ENCODE measurements around the gene TCF12. TPM values are rescaled to one million over a fixed set of nuclear protein-coding genes. Genes with fewer than 3 reads are reported as not detected.
"Not testable (repeated sequence)": the region's sequence is repeated elsewhere in the genome, so short reads cannot be mapped to it uniquely, and the experiment has no call there.

Gene TCF12
- total RNA-seq, 1 experiment from 2014 or later, result 200 TPM

DNA sequence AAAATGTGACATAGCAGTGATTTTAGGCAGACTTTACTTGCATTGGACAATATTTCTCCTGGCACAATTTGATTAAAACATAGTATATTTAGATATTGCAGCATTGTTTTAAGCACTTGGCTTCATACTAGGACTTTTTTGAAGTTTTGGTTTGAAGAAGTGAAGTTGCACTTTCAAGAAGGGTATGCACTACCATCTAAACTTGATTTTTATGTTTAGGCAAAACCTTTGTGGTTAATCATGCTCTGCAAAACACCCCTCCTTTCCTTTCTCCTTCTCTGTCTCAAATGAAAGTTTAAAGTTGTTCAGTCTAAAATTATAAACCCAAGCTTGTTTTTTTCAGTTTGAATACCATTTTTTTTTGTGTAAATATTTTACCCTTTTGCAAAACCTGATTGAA, 173.8 kb downstream of the TCF12 start:
- no peak for DNase-seq (ENCODE audit: low read depth)

DNA sequence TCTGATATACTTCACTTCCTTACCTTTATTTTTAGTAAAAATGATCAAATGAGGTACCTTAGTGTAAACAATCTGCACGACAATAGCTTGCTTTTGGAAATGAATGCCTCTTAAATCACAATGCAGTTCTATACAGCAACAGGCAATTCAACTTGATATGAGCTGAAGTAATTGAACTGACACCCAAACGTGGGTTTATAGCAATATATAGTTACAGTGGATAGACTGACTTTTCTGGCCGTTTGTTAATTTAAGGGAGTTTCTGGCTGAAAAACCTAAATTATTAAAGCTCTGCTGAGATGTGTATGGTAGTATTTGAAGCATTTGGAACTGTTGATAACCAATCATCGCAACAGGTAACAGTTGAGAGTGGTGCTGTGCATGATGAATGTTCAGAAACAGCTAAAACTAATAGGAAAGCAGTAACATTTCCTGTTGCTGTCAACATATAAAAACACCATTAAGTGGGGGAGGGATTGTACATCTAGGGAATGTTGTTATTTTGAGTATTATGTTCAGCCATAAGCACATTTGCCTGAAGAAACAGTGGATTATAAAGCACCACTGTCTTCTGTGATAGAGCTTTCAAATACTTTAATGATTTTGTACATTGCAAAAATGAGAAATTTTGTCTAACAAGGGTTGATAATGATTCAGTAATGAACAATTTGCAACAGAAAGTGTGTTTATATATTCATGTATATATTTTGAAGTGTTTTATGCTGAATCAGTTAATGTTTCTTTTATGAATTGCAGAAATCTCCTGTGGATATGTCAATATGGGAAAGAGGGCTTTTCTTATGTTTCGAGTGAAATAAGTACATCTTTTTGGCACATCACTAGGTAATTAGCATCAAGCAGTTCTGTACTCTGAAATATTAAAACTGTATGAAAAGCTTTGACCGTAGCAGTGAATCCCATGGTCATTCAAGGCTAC, 176.1 kb downstream of the TCF12 start:
- no peak for DNase-seq (ENCODE audit: low read depth)

- DNase-seq (ENCODE audit: low read depth), result no peak
These were observed 177.5 kb downstream of the TCF12 start for GRCh38 chr15:57095896-57096295.

DNA sequence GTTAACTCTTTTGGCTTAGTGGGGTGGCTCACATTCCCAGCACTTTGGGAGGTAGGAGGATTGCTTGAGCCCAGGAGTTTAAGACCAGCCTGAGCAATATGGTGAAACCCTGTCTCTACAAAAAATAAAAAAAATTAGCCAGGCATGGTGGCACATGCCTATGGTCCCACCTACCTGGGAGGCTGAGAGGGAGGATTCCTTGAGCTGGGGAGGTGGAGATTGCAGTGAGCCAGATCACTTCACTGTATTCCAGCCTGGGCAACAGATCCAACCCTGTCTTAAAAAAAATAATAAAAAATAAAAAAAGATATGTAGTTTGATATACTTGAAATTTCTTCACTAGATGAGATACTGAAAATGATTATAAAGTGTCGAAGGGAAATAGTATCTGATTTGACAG, 178.8 kb downstream of the TCF12 start:
- no peak for DNase-seq (ENCODE audit: low read depth)

DNA sequence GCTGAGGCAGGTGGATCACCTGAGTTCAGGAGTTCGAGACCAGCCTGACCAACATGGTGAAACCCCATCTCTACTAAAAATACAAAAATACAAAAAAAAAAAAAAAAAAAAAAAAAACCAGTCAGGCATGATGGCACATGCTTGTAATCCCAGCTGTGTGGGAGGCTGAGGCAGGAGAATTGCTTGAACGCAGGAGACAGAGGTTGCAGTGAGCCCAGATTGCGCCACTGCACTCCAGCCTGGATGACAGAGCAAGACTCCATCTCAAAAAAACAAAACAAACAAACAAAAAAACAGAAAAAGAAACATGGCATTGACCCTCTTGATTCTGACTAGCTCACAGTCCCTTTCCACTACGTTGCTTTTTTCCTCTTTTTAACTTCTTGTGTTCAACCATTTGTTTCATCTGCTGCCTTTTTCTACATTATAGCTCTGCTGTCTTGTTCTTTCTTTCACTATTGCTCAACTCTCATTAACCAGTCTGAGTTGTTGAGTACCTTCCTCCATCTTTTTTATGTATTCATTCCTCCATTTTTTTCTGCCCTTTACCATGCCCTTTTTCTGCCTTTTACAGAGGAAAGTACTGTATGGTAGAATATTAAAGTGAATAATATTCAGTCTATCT, 179.6 kb downstream of the TCF12 start:
- DNase-seq (ENCODE audit: low read depth), result not testable (repeated sequence)

DNA sequence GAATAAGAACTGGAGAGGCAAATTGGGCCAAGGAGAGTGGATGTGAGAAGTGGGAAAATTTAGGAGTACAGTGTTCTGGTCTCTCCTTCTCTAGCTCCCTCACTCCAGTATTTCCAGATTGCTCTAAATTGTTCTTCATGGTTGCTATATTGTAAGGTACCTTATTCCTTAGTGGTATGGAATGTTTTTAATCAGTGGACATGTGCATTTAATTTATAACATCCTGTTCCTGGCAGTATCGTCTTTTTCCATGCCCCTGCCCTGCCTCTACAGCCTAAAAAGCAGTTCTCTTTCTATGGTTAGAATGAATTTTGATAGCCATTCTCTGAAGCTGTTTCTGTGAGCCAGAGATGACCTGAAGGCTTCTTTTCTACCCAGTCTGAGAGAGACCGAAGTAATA, 180.5 kb downstream of the TCF12 start:
- DNase-seq (ENCODE audit: low read depth), result no peak

DNA sequence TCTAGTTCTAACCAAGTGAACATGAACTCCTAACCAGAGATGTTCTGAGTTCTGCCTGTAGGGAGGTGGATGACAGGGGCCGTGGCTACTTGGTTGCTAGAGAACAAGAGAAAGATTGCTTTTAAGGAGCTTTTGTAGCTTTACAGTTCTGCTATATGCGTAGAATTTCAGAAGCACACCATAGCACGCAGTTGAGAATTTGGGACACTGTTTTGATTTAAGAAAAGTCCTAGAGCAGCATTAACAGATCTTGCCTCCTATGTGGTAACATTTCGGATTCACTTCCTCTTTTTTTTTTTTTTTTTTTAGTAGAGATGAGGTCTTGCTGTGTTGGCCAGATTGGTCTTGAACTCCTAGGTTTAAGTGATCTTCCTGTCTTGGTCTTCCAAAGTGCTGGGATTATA, 181.7 kb downstream of the TCF12 start:
- DNase-seq (ENCODE audit: low read depth), result no peak

GRCh38 chr15:57102858-57103257, 184.4 kb downstream of the TCF12 start:
- DNase-seq (ENCODE audit: low read depth), result no peak

DNA sequence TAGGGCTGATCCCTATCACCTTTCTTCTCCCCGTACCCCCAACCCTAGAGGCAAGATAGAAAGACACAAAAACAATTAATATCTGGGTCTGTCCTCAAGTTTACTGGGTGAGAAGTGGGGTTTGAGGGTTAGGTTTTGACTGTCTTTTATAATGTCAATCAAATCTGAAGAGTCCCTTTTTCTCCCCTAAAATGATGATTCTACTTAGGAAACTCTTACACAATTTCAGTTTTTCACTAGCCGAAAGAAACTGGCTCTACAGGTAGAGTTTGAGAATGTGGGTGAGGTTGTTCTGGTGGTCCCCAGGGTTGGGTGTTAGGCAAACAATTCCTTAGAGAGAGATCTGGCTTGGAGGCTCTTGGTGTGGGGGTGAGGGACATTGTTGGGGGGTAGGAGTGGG, 189.9 kb downstream of the TCF12 start:
- no peak for DNase-seq (ENCODE audit: low read depth)

- no peak for DNase-seq (ENCODE audit: low read depth)
These were observed 190.6 kb downstream of the TCF12 start for GRCh38 chr15:57109005-57109404.

GRCh38 chr15:57111002-57111401, 192.6 kb downstream of the TCF12 start:
- no peak for DNase-seq (ENCODE audit: low read depth)

DNA sequence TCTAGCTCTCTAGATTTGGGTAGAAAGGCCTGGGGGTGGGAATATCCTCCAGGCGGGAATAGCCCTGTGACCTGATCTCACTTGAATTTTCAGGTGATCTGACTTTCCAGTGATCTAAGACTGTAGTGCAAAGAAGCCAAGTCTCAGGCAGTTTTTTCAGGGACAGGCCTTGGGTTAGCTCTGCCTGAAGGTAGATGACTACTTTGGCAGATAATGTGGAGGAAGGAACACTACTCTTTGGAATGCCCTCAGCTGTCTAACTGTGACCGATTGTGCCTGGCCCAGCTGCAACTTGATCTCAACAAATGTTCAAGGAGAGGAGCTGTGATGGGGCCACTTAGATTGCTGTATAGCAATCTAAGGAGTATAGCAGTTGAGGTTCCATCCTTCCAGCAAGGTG, 193.7 kb downstream of the TCF12 start:
- DNase-seq (ENCODE audit: low read depth), result no peak

DNA sequence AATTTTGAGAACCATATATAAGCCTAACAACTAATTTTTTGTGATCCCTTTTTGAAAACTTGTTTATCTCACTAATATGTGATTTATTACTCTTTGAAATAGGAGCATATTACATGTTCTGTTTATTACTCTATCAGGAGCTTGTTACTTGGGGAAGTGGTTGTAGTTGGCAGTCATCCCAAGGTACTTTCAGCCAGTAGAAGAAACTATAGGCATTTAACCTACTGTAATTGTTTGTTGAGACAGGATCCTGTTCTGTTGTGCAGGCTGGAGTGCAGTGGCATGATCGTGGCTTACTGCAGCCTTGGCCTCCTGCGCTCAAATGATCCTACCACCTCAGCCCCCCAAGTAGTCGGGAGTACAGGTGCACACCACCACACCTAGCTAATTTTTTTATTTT, 195.6 kb downstream of the TCF12 start:
- DNase-seq (ENCODE audit: low read depth), result no peak

- no peak for DNase-seq (ENCODE audit: low read depth)
These were observed 199.8 kb downstream of the TCF12 start for GRCh38 chr15:57118013-57118799.

- no peak for DNase-seq (ENCODE audit: low read depth)
These were observed 203.8 kb downstream of the TCF12 start for GRCh38 chr15:57122080-57122840.

DNA sequence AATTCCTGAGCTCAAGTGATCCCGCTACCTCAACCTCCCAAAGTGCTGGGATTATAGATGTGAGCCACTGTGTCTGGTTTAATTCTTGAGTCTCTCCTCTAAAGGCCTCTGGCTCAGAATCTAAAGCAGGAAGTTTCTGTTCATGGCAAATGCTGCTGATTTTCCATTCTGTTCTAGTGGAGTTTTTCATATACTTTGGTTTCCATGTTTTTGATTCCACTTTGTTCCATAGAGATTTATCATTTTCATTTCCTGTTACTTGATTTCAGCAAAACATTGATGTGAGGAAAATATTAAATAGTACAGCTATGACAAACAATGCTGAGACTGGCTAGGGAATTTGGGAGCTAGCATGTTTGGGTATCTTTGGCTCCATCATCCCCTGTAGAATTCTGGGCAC, 205.6 kb downstream of the TCF12 start:
- DNase-seq (ENCODE audit: low read depth), result no peak

DNA sequence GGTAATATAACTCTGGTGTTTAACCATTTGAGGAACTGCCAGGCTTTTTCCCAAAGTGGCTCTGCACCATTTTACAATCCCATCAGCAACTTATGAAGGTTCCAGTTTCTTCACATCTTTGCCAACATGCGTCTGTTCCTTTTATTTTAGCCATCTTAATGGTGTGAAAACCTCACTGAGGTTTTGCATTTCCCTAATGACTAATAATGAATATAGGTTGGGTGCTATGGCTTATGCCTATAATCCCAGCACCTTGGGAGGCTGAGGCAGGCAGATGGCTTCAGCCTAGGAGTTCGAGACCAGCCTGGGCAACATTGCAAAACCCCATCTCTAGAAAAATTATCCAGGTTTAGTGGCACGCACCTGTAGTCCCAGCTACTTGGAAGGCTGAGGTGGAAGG, 210.6 kb downstream of the TCF12 start:
- DNase-seq (ENCODE audit: low read depth), result no peak

GRCh38 chr15:57130956-57131355, 212.5 kb downstream of the TCF12 start:
- DNase-seq (ENCODE audit: low read depth), result no peak

DNA sequence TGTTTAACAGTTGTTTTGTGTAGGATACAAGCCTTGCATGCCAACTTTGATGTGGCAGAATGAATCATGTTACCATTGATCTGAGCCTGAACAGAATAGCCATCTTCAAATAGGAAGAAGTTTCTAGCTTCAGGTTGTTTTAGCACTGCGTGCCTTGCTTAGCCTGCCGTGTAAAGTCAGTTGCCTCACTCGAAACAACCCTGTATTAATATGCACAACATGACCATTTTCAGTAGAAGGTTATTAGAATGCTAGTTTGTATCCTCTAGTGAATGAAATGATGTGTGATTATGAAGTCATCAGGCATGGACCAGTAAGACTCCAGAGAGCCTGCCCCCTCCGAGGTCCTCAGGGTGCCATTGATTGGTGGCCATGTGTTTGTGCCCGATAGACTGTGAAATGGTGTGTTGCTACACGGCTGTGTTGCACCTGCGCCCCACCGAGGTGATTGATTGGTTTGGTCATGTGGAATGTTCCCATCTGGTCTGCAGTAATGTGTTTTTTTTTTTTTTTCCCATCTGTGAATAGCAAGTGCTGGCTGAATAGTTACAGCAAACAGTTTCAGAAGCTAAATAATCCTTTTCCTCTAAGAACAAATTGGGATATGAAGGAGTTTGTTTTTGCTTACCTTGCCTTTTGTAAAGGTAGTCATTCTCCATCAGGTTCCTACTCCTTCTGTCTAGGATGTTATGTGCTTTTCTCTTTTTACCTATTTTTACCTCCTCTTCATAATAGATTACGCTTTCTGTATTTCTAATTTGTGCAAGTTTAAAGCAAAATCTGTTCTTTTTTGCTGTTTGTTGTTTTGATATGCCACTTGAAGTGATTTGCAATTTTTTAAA, 214.9 kb downstream of the TCF12 start:
- no peak for DNase-seq (ENCODE audit: low read depth)

GRCh38 chr15:57134071-57134605, 215.7 kb downstream of the TCF12 start:
- no peak for DNase-seq (ENCODE audit: low read depth)

DNA sequence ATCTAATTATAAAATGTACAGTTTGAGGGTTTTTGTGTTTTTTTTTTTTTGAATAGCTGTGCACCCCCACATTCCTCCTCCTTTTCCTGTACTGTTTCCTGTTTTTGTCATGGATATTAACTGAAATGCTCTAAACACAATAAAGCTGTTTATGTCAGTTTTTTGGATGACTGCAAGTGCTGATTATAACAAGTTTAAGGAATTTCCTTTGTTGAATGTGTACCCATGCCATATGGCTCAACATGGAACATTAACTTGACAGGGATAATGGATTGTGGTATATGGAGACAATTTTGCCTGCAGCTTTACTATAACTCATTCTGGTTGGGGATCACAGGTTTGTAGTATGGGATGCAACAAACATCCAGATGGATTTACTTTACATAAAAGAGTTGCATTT, 216.4 kb downstream of the TCF12 start:
- DNase-seq (ENCODE audit: low read depth), result no peak

Data from Daoy (cell line).